Nephron progenitor cell (in vitro differentiated cells): ENCODE data around the gene TRPV2.
A peak's percentile ranks its signal among the peaks of the same experiment; 100 is the strongest.
"Not testable (repeated sequence)": the region's sequence is repeated elsewhere in the genome, so short reads cannot be mapped to it uniquely, and the experiment has no call there.

Source experiments
- DNase-seq: peaks from one replicate; pipeline ENCODE4 v3.0.0; 2021
- H3K27ac Mint-ChIP-seq: 2 replicates; pipeline ENCODE4 v1.8.0; 2021; ENCODE audit warnings: mild to moderate bottlenecking, moderate library complexity, mixed read lengths
- H3K27me3 Mint-ChIP-seq: 2 replicates; pipeline ENCODE4 v1.8.0; 2021; ENCODE audit warnings: mild to moderate bottlenecking, low read depth, mixed read lengths; ENCODE audit not compliant: poor library complexity
- H3K36me3 Mint-ChIP-seq: 2 replicates; pipeline ENCODE4 v1.8.0; 2021; ENCODE audit warnings: low read depth, mixed read lengths
- H3K4me1 Mint-ChIP-seq: 2 replicates; pipeline ENCODE4 v1.8.0; 2021; ENCODE audit warnings: mixed read lengths
- H3K4me3 Mint-ChIP-seq: 2 replicates; pipeline ENCODE4 v1.8.0; 2021; ENCODE audit warnings: mild to moderate bottlenecking, moderate library complexity, mixed read lengths
- H3K9me3 Mint-ChIP-seq: 2 replicates; pipeline ENCODE4 v1.8.0; 2021; ENCODE audit warnings: mild to moderate bottlenecking, moderate library complexity, mixed read lengths
- CTCF ChIP-seq: fragments of 200-600 bp; sonication (generic); IDR thresholded peaks from 2 replicates; pipeline ENCODE4 v1.5.0; 2021; ENCODE audit warnings: antibody characterized with exemption

TRPV2 gene

DNA sequence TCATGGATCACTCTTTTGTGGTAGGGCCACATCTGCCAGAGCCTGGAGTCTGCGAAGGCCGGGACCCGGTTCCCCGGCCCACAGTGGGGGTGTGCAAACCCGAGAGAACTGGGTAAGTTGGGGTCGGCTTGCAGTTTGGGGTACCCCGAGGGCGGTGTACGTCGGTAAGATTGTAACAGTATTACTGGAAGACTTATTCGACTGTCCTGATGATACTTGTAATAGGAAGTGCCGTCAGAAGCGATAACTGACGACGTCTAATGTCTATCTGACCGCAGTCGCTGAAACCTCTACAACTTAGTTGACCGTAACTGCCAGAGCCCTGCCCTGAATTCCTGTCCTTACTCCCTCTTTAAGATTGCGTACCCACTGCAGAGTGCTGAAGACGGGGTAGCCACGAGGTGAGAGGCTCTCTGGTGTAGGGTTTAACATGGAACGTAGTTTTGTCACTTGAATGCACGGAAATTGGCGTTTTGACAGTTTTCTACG, 24.0 kb downstream of the TRPV2 start:
- Mint-ChIP-seq H3K36me3 (peaks cover 31% of the 10 kb centered on the region), H3K4me1 (peaks cover 77% of the 10 kb centered on the region), H3K9me3 (no peaks in the 10 kb centered on the region), H3K27me3 (peaks cover 4% of the 10 kb centered on the region), H3K27ac (peak overlapping the region; percentile 99), H3K4me3 (peak overlapping the region; percentile 100)
- TF ChIP-seq CTCF = no peak
- DNase-seq = no peak

GRCh38 chr17:16439811-16440351, 24.5 kb downstream of the TRPV2 start:
- Mint-ChIP-seq H3K27ac (peak overlapping the region; percentile 99), H3K4me1 (peaks cover 79% of the 10 kb centered on the region), H3K27me3 (peaks cover 4% of the 10 kb centered on the region), H3K9me3 (no peaks in the 10 kb centered on the region), H3K36me3 (peaks cover 31% of the 10 kb centered on the region), H3K4me3 (peak overlapping the region; percentile 100)
- no peak for DNase-seq
- no peak for TF ChIP-seq CTCF

GRCh38 chr17:16440354-16440753, 25.0 kb downstream of the TRPV2 start:
- Mint-ChIP-seq H3K4me1 (peaks cover 79% of the 10 kb centered on the region), H3K36me3 (peaks cover 31% of the 10 kb centered on the region), H3K27ac (peak overlapping the region; percentile 59), H3K4me3 (peak overlapping the region; percentile 100)
- not testable (repeated sequence) for H3K9me3 Mint-ChIP-seq, H3K27me3 Mint-ChIP-seq, DNase-seq

DNA sequence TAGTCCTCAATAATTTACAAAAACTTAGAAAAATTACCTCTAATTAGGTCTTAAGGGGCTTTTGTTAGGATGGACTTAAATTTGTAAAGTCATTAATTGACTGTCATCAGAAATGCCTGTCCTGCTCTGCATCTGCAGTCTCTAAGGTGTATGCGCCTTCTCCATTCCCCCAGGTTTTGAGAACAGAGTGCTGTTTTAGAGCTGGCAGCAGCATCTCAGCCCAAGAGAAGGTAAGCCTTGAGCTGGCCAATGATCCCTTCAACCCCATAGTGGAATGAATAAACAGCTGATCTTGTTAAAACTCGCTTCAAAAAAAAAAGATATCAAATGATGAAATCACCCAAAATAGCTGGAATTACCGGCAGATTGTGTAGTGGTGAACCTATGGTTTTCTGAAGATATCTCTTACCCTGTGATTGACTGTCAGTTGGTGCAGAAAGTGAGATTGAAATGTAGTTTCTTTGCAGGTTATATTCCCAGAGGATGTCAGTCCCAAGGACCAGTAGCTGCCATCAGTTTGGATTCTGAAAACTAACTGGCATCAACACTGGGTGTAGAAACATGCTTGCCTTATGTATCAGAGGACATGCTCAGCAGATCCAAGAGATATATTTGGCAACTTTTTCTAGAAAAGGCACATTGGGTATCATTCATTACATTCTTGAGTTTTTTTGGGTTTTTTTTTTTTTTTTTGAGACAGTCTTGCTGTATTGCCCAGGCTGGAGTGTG, 25.7 kb downstream of the TRPV2 start:
- Mint-ChIP-seq H3K9me3 (no peaks in the 10 kb centered on the region), H3K27me3 (no peaks in the 10 kb centered on the region), H3K4me1 (peaks cover 72% of the 10 kb centered on the region), H3K4me3 (peak overlapping the region; percentile 100), H3K36me3 (peaks cover 36% of the 10 kb centered on the region), H3K27ac (peak overlapping the region; percentile 92)
- DNase-seq = no peak
- TF ChIP-seq CTCF = no peak

DNA sequence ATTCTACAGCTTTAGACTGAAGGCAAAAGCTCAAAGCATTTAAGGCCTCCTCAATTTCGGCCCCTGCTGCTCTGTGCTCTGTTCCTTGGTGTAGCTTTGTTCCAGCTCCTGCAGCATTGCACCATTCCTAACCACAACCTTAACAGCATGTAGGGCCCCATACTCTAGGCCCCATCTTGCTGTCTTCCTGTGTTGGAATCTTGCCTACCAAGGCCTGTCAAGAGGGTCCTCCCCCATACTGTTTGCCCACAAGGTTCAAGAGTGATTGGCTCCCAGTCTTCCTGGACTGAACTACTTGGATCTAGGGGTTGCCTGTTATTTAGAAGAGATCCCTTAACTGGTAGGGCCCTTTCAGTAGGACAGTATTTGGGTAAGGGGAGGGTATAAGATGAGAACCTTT, 26.8 kb downstream of the TRPV2 start:
- DNase-seq = no peak

More for the DNA sequence above, 26.8 kb downstream of the TRPV2 start:
- Mint-ChIP-seq H3K4me1 (peaks cover 64% of the 10 kb centered on the region), H3K4me3 (peak overlapping the region; percentile 100), H3K27me3 (no peaks in the 10 kb centered on the region), H3K36me3 (peaks cover 40% of the 10 kb centered on the region), H3K27ac (peak overlapping the region; percentile 92), H3K9me3 (no peaks in the 10 kb centered on the region)
- no peak for TF ChIP-seq CTCF
